ENCODE measurements around the gene RAD51D. TPM values are rescaled to one million over a fixed set of nuclear protein-coding genes. Genes with fewer than 3 reads are reported as not detected.

The RAD51D gene
- total and polyA plus RNA-seq, 2 donors (not counting 3 experiments of a cell fraction or from before 2014, with no cell fraction given): 15.5 to 27.9 TPM

DNA sequence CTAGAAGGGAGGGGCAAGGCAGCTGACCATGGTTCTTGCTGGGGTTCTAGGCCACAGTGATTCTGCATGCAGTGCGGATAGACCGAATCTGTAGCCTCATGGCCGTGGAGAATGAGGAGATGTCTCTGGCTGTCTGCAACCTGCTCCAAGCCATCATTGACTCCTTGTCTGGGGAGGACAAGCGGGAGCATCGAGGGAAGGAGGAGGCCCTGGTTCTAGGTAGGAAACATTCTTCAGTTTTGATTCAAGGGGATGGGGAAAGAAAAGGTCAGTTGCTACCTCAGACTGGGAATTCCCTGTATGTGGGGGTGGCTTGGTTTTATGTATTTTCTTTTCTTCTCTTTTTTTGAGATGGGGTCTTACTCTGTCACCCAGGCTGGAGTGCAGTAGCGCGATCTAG, 35.6 kb upstream of the RAD51D start:
- FAIRE-seq: no peak
- CTCF ChIA-PET: no interaction called here
- H3K9ac ChIP-seq (replicated peaks; ENCODE audit: extremely low read depth, insufficient read depth, low read length): no peak overlapping the region
- no peak overlapping the region for H2AFZ ChIP-seq (ENCODE audit: low read depth, low read length)
- no peaks in the 10 kb centered on the region for H4K20me1 ChIP-seq (replicated peaks; ENCODE audit: control insufficient read depth, extremely low read depth, insufficient read depth, low read length)
- H3K36me3 ChIP-seq (ENCODE audit: control insufficient read depth in 2 of 2, extremely low read depth in 1 of 2, insufficient read depth in 2 of 2, low read length in 2 of 2): no peaks in the 10 kb centered on the region
- H3K4me1 ChIP-seq (ENCODE audit: control insufficient read depth, extremely low read depth, insufficient read depth, low read length): no peaks in the 10 kb centered on the region
- H3K27me3 ChIP-seq (ENCODE audit: control insufficient read depth in 2 of 2, insufficient read depth in 2 of 2, low read length in 2 of 2): peaks cover 4 to 6% of the 10 kb centered on the region in 2 experiments
- no peaks in the 10 kb centered on the region for H3K9me1 ChIP-seq (replicated peaks; ENCODE audit: control insufficient read depth, extremely low read depth, insufficient read depth, low read length)
- no peaks in the 10 kb centered on the region for H3K9me3 ChIP-seq (replicated peaks; ENCODE audit: control insufficient read depth, insufficient read depth, low read length)
- H3K79me2 ChIP-seq (ENCODE audit: control insufficient read depth, insufficient read depth, low read length): no peaks in the 10 kb centered on the region
- BruUV-seq (replicated peaks): no TSS peak
- H3K4me2 ChIP-seq (ENCODE audit: insufficient read depth, low read length): no peak overlapping the region
- no peak for DNase-seq (ENCODE audit: low read depth, low spot score)
- TF ChIP-seq GATA2 (IDR thresholded peaks at IDR 0.05; ENCODE audit: insufficient read depth, insufficient read length, low read depth, low read length): no peak
- TF ChIP-seq, protein P1, sequence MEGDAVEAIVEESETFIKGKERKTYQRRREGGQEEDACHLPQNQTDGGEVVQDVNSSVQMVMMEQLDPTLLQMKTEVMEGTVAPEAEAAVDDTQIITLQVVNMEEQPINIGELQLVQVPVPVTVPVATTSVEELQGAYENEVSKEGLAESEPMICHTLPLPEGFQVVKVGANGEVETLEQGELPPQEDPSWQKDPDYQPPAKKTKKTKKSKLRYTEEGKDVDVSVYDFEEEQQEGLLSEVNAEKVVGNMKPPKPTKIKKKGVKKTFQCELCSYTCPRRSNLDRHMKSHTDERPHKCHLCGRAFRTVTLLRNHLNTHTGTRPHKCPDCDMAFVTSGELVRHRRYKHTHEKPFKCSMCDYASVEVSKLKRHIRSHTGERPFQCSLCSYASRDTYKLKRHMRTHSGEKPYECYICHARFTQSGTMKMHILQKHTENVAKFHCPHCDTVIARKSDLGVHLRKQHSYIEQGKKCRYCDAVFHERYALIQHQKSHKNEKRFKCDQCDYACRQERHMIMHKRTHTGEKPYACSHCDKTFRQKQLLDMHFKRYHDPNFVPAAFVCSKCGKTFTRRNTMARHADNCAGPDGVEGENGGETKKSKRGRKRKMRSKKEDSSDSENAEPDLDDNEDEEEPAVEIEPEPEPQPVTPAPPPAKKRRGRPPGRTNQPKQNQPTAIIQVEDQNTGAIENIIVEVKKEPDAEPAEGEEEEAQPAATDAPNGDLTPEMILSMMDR (IDR thresholded peaks at IDR 0.05; ENCODE audit: extremely low read depth in 1 of 2, insufficient read depth in 1 of 2, low read depth in 1 of 2, low read length in 2 of 2): no peak
- TF ChIP-seq POLR2AphosphoS5 (IDR thresholded peaks at IDR 0.05; ENCODE audit: insufficient read depth, low read depth, low read length): no peak
- TF ChIP-seq, protein P2, sequence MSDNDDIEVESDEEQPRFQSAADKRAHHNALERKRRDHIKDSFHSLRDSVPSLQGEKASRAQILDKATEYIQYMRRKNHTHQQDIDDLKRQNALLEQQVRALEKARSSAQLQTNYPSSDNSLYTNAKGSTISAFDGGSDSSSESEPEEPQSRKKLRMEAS (IDR thresholded peaks at IDR 0.05; ENCODE audit: insufficient read depth, insufficient read length): no peak
- TF ChIP-seq POLR2A (IDR thresholded peaks at IDR 0.05; ENCODE audit: low read depth, low read length): no peak
- TF ChIP-seq EZH2 (IDR thresholded peaks at IDR 0.05; ENCODE audit: borderline replicate concordance, low read depth, low read length, severe bottlenecking): no peak
- TF ChIP-seq MYC (IDR thresholded peaks at IDR 0.05; ENCODE audit: low read depth, low read length): no peak
- TF ChIP-seq JUN (IDR thresholded peaks at IDR 0.05; ENCODE audit: borderline replicate concordance, insufficient read depth, insufficient read length, low read depth): no peak
- TF ChIP-seq FOS (IDR thresholded peaks at IDR 0.05; ENCODE audit: borderline replicate concordance, insufficient read depth, low read length): no peak
- dilution Hi-C loops (cut with MboI; ENCODE audit: extremely low pct_ligation_motif_present, low sequenced_read_pairs) (no loop called here), intact Hi-C loops (cut with micrococcal nuclease) (no loop called here)
- no peak overlapping the region for H3K4me3 ChIP-seq (replicated peaks in 1 of 3; ENCODE audit: insufficient read depth in 1 of 3, low read depth in 1 of 3, low read length in 3 of 3)
- POLR2A ChIA-PET: no interaction called here
- no peak overlapping the region for H3K27ac ChIP-seq (ENCODE audit: insufficient read depth, low read depth, low read length)

Data from endothelial cell of umbilical vein (primary cell).